ENCODE results near the gene COPG1.

COPG1 gene

DNA sequence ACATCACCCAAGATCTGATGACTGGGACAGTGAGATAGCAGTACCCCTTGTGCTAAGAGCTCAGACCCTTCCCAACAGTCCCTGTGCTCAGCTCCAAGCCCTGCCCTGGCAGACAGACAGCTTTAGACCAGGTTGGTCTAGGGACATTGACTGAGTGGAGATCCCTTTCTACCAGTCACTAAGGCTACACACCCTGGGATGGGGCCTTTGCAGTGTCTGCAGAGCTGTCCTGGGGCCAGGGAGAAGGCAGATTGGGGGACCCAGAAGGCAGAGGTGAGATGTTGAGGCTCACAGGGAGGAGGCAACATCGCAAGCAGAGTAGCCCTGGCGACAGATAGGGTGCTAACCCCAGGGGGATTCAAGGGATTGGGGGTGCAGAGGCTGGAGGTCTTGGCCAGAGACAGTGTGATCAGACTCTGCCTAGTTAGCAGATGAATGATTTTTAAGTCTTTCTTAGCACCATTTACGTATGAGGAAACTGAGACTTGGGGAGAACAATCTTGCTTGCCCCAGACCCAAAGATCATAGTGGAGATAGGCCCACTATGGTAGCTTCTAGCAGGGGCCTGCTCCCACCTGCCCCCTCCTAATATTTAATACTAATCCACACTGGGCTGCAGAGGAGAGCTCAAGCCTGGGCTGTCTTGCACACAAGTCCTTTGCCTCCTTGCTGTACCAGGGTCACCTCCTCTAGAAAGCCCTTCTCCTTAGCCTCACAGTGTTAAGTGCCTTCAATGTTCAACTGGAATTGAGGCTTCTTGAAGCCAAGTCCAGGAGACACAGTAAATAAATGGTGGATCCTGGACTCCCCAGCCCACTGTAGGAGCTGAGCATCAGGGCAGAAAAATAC, 61.9 kb downstream of the COPG1 start:
- Histone ChIP-seq H3K4me1 (peaks cover 19 to 33% (median 24%) of the 10 kb centered on the region in 10 experiments), H4K20me1 (peaks cover 9 to 51% (median 26%) of the 10 kb centered on the region in 11 experiments; a peak in 17 of 22 replicates), H3K36me3 (peaks cover 0 to 17% (median 12%) of the 10 kb centered on the region in 11 experiments; a peak in 12 of 22 replicates), H3K4me3 (no peak overlapping the region), H3K9ac (no peak overlapping the region), H3K4me2 (0 out of 22 replicates have a peak overlapping the region, but pooled peaks of 1 of the 11 experiments have one; percentile 41), H3K9me3 (replicated peaks in 1 of 11) (no peaks in the 10 kb centered on the region), H3K27ac (no peak overlapping the region), H3K27me3 (no peaks in the 10 kb centered on the region)
- no peak for TF ChIP-seq Cebpa-rat (IDR thresholded peaks at IDR 0.05)

GRCh38 chr3:129312021-129312639, 62.7 kb downstream of the COPG1 start:
- Histone ChIP-seq H3K4me2 (no peak overlapping the region), H3K4me3 (no peak overlapping the region), H4K20me1 (peaks cover 9 to 46% (median 26%) of the 10 kb centered on the region in 11 experiments; a peak in 17 of 22 replicates), H3K27me3 (no peaks in the 10 kb centered on the region), H3K27ac (no peak overlapping the region), H3K9ac (no peak overlapping the region), H3K9me3 (replicated peaks in 1 of 11) (no peaks in the 10 kb centered on the region), H3K4me1 (peaks cover 20 to 32% (median 25%) of the 10 kb centered on the region in 10 experiments), H3K36me3 (peaks cover 0 to 9% (median 4%) of the 10 kb centered on the region in 11 experiments; a peak in 12 of 22 replicates)
- TF ChIP-seq Cebpa-rat (IDR thresholded peaks at IDR 0.05), result no peak

DNA sequence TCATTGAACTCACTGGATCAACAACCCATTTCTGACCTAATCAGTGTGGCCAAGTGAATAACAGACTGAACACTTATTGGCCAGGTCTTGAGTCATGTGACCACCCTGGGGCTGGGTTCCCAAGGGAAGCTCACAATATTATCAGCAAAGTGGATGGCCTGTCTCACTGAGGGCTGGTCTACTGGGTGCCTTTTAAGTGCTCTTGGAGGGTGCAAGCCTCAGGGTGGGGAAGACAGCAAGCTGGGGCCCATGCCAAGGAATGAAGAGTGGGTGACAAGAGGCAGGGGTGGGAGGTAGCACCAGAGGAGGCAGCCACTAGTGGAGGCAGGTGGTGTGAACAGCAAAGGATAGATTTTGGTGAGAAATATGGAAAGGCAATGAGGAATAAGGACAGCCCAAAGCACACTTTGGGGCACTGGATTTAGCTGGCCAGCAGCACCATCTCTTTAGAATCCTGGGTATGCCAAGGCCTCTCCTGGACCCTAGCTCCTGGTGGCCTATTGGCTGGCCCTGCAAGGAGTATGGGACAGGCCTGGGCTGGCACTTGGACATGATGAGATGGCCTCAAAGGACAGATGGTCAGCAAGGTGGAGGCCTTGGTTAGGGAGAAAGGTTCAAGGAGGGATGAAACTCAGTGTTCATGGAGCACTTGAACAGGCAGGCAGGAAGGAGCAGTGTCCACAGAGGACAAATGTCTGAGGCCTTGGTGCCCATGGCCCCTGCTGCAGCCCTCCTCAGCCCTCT, 63.4 kb downstream of the COPG1 start:
- Histone ChIP-seq H3K36me3 (peaks cover 0 to 2% (median 0%) of the 10 kb centered on the region in 11 experiments; a peak in 3 of 22 replicates), H4K20me1 (peaks cover 9 to 46% (median 26%) of the 10 kb centered on the region in 11 experiments; a peak in 16 of 22 replicates), H3K4me2 (peak overlapping the region in 9 of 11 experiments; percentile 88 to 96 (median 93); a peak in 15 of 22 replicates), H3K4me1 (peaks cover 27 to 39% (median 32%) of the 10 kb centered on the region in 10 experiments), H3K9ac (peak overlapping the region in 2 of 11 experiments; percentile 95 to 96; a peak in 1 of 22 replicates), H3K27ac (peak overlapping the region in 1 of 11 experiments; percentile 10; a peak in 1 of 22 replicates), H3K4me3 (no peak overlapping the region; a peak in 1 of 20 replicates), H3K27me3 (no peaks in the 10 kb centered on the region), H3K9me3 (replicated peaks in 1 of 11) (no peaks in the 10 kb centered on the region)
- TF ChIP-seq Cebpa-rat (IDR thresholded peaks at IDR 0.05), result no peak

- TF ChIP-seq Cebpa-rat (IDR thresholded peaks at IDR 0.05), result no peak
- H3K4me3 ChIP-seq, result peak overlapping the region in 1 of 10 experiments; percentile 95; a peak in 1 of 20 replicates
- peak overlapping the region in 4 of 11 experiments; percentile 91 to 96 (median 96); a peak in 3 of 22 replicates for H3K9ac ChIP-seq
- peaks cover 9 to 46% (median 26%) of the 10 kb centered on the region in 11 experiments; a peak in 16 of 22 replicates for H4K20me1 ChIP-seq
- no peaks in the 10 kb centered on the region for H3K27me3 ChIP-seq
- H3K4me2 ChIP-seq, result peak overlapping the region; percentile 88 to 96 (median 91); a peak in 20 of 22 replicates
- H3K27ac ChIP-seq, result peak overlapping the region in 2 of 11 experiments; percentile 10 to 93; a peak in 1 of 22 replicates
- H3K4me1 ChIP-seq, result peaks cover 31 to 44% (median 37%) of the 10 kb centered on the region in 10 experiments
- H3K36me3 ChIP-seq, result no peaks in the 10 kb centered on the region; a peak in 2 of 22 replicates
- no peaks in the 10 kb centered on the region for H3K9me3 ChIP-seq (replicated peaks in 1 of 11)
Observed at GRCh38 chr3:129313415-129313664, 63.9 kb downstream of the COPG1 start.

DNA sequence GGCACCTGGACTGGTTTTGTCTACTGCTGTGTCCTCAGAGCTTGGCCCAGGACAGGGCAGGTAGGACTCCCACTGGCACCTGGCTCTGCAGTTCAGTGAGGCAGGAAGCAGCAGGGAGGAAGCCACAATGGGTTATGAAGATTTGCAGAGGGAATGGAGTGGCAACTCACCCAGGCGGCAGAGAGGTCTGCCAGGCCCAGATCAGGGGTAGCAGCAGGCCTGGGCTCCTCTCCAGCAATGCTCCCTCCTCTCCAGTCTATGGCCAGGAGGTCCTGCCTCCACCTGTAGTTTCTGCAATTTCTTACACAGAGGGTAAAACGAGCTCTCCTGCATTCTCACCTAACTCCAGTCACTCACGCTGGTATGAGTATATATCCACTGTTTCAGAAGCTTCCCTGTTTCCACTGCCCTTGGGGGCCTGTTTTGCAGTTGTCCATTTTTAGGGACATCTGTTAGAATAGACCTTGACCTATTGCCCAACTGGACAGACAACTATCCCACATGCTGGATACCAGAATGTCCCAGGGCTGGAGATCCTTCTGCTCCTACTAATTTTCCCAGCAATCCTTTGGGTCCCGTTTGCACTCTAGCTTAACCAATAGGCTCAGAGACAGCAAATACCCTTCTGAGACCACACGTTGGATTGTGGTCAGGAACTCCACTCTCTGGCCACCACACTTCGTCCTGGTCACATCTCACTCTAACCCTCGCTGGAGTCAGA, 64.4 kb downstream of the COPG1 start:
- Histone ChIP-seq H3K36me3 (no peaks in the 10 kb centered on the region; a peak in 2 of 22 replicates), H3K9me3 (replicated peaks in 1 of 11) (no peaks in the 10 kb centered on the region), H3K4me3 (peak overlapping the region; percentile 85 to 99 (median 90); a peak in 19 of 20 replicates), H3K4me1 (peaks cover 31 to 49% (median 42%) of the 10 kb centered on the region in 10 experiments), H4K20me1 (peaks cover 9 to 49% (median 26%) of the 10 kb centered on the region in 11 experiments; a peak in 16 of 22 replicates), H3K27ac (peak overlapping the region in 10 of 11 experiments; percentile 92 to 98 (median 95); a peak in 16 of 22 replicates), H3K27me3 (no peaks in the 10 kb centered on the region), H3K4me2 (peak overlapping the region; percentile 88 to 96 (median 91)), H3K9ac (peak overlapping the region; percentile 91 to 99 (median 96); a peak in 21 of 22 replicates)
- TF ChIP-seq Cebpa-rat (IDR thresholded peaks at IDR 0.05), result no peak

- Histone ChIP-seq H3K27ac (peak overlapping the region; percentile 92 to 98 (median 94)), H3K27me3 (no peaks in the 10 kb centered on the region), H3K4me3 (peak overlapping the region; percentile 85 to 99 (median 90)), H3K4me1 (peaks cover 31 to 54% (median 46%) of the 10 kb centered on the region in 10 experiments), H4K20me1 (peaks cover 9 to 52% (median 26%) of the 10 kb centered on the region in 11 experiments; a peak in 16 of 22 replicates), H3K36me3 (peaks cover 0 to 6% (median 0%) of the 10 kb centered on the region in 11 experiments; a peak in 4 of 22 replicates), H3K4me2 (peak overlapping the region; percentile 88 to 96 (median 91)), H3K9me3 (replicated peaks in 1 of 11) (no peaks in the 10 kb centered on the region), H3K9ac (peak overlapping the region; percentile 91 to 99 (median 96))
- TF ChIP-seq Cebpa-rat (IDR thresholded peaks at IDR 0.05), result no peak
Observed at GRCh38 chr3:129314386-129315222, 65.2 kb downstream of the COPG1 start.

Data from BLaER1 treated with 17β-estradiol and CSF1 and Interleukin-3, amounts not matched to agents 10 nM and 100 nM (cell line).